Neural progenitor cell (in vitro differentiated cells): ENCODE data around the gene QPCT. TPM values are rescaled to one million over a fixed set of nuclear protein-coding genes. Genes with fewer than 3 reads are reported as not detected.

Experiments used
- DNase-seq: peaks from one replicate; pipeline ENCODE4 v3.0.0-alpha.2; 2016; ENCODE audit warnings: low spot score
- H2AFZ ChIP-seq: fragments of 200-600 bp; sonication (generic); replicated peaks from 2 replicates; pipeline ENCODE4 v1.6.1; 2016; ENCODE audit warnings: antibody characterized with exemption
- H3F3A ChIP-seq: fragments of 200-600 bp; sonication (generic); 2 replicates; pipeline ENCODE4 v1.6.1; 2016; ENCODE audit warnings: antibody characterized with exemption, low read depth
- H3K27ac ChIP-seq: fragments of 200-600 bp; sonication (generic); 2 replicates; pipeline ENCODE4 v1.5.1; 2016; ENCODE audit warnings: mild to moderate bottlenecking
- H3K27me3 ChIP-seq: fragments of 200-600 bp; sonication (generic); 2 replicates; pipeline ENCODE4 v1.6.1; 2016; ENCODE audit warnings: mild to moderate bottlenecking, moderate library complexity
- H3K36me3 ChIP-seq: fragments of 200-600 bp; sonication (generic); 2 replicates; pipeline ENCODE4 v1.5.1; 2016
- H3K4me1 ChIP-seq: fragments of 200-600 bp; sonication (generic); 2 replicates; pipeline ENCODE4 v1.6.1; 2016; ENCODE audit warnings: mixed run types
- H3K4me2 ChIP-seq: fragments of 200-600 bp; sonication (generic); 2 replicates; pipeline ENCODE4 v1.6.1; 2016
- H3K4me3 ChIP-seq: fragments of 200-600 bp; sonication (generic); 2 replicates; pipeline ENCODE4 v1.5.1; 2016
- H3K79me2 ChIP-seq: fragments of 200-600 bp; sonication (generic); 2 replicates; pipeline ENCODE4 v1.6.1; 2016; ENCODE audit warnings: low read depth
- H3K9ac ChIP-seq: fragments of 200-600 bp; sonication (generic); 2 replicates; pipeline ENCODE4 v1.6.1; 2016
- H3K9me3 ChIP-seq: fragments of 200-600 bp; sonication (generic); 2 replicates; pipeline ENCODE4 v1.5.1; 2016; ENCODE audit warnings: low read depth
- H4K20me1 ChIP-seq: fragments of 200-600 bp; sonication (generic); 2 replicates; pipeline ENCODE4 v1.6.1; 2016; ENCODE audit warnings: low read depth
- H3K27ac Mint-ChIP-seq: 3 replicates; pipeline ENCODE4 v1.8.0; 2021; ENCODE audit warnings: mixed read lengths
- H3K27me3 Mint-ChIP-seq: 2 replicates; pipeline ENCODE4 v1.8.0; 2022; ENCODE audit warnings: low read depth, mild to moderate bottlenecking, inconsistent platforms, moderate library complexity, mixed read lengths; ENCODE audit not compliant: insufficient read depth
- H3K36me3 Mint-ChIP-seq: 3 replicates; pipeline ENCODE4 v1.8.0; 2021; ENCODE audit warnings: mixed read lengths
- H3K4me1 Mint-ChIP-seq: 3 replicates; pipeline ENCODE4 v1.8.0; 2021; ENCODE audit warnings: mixed read lengths
- H3K4me3 Mint-ChIP-seq: 3 replicates; pipeline ENCODE4 v1.8.0; 2021; ENCODE audit warnings: mild to moderate bottlenecking, moderate library complexity, mixed read lengths
- H3K9me3 Mint-ChIP-seq: 3 replicates; pipeline ENCODE4 v1.8.0; 2020; ENCODE audit warnings: mixed read lengths
- CTCF ChIP-seq: fragments of 200-600 bp; sonication (generic); IDR thresholded peaks from 2 replicates; pipeline ENCODE4 v1.5.1; 2017; ENCODE audit warnings: antibody characterized with exemption, mild to moderate bottlenecking
- EZH2 ChIP-seq: fragments of 200-600 bp; sonication (generic); IDR thresholded peaks from 2 replicates; pipeline ENCODE4 v1.6.1; 2017; ENCODE audit warnings: antibody characterized with exemption, mild to moderate bottlenecking, moderate library complexity
- EZH2phosphoT487 ChIP-seq: fragments of 200-600 bp; sonication (generic); IDR thresholded peaks from 2 replicates; pipeline ENCODE4 v1.6.1; 2017; ENCODE audit warnings: antibody characterized with exemption
- total RNA-seq: library from RNA; depleted of rRNA; stranded (reverse); fragments of >200 nt; gene quantifications from 2 replicates; pipeline ENCODE4 v1.2.3, GENCODE V29; 2015; ENCODE audit warnings: low replicate concordance

QPCT gene
- total RNA-seq, 1 donor from 2014 or later = not detected

- no peak overlapping the region for H3K27ac ChIP-seq
- peaks cover 12% of the 10 kb centered on the region for H3K4me1 ChIP-seq
- H3K36me3 Mint-ChIP-seq = no peaks in the 10 kb centered on the region
- no peak overlapping the region for H3K9ac ChIP-seq
- H3K27ac Mint-ChIP-seq = no peak overlapping the region
- DNase-seq = no peak
- no peaks in the 10 kb centered on the region for H3K36me3 ChIP-seq
- H3K9me3 ChIP-seq = no peaks in the 10 kb centered on the region
- no peaks in the 10 kb centered on the region for H3K27me3 ChIP-seq
- H3K4me3 ChIP-seq = no peak overlapping the region
- peaks cover 2% of the 10 kb centered on the region for H3K9me3 Mint-ChIP-seq
- H4K20me1 ChIP-seq = no peaks in the 10 kb centered on the region
- H3K4me2 ChIP-seq = no peak overlapping the region
- peaks cover 2% of the 10 kb centered on the region for H3K27me3 Mint-ChIP-seq
- no peak for TF ChIP-seq CTCF
- TF ChIP-seq EZH2 = no peak
- TF ChIP-seq EZH2phosphoT487 = no peak
- H3K4me3 Mint-ChIP-seq = no peak overlapping the region
- H2AFZ ChIP-seq = no peak overlapping the region
- H3K79me2 ChIP-seq = no peaks in the 10 kb centered on the region
- no peaks in the 10 kb centered on the region for H3K4me1 Mint-ChIP-seq
- peaks cover 1% of the 10 kb centered on the region for H3F3A ChIP-seq
Observed at GRCh38 chr2:37355735-37356134, 11.3 kb downstream of the QPCT start.

- Histone ChIP-seq H4K20me1 (no peaks in the 10 kb centered on the region), H3K27ac (no peak overlapping the region), H2AFZ (peak overlapping the region; percentile 74), H3K27me3 (no peaks in the 10 kb centered on the region), H3K9me3 (no peaks in the 10 kb centered on the region), H3K79me2 (no peaks in the 10 kb centered on the region), H3F3A (no peaks in the 10 kb centered on the region), H3K4me2 (no peak overlapping the region), H3K4me3 (no peak overlapping the region), H3K9ac (no peak overlapping the region), H3K4me1 (peaks cover 11% of the 10 kb centered on the region), H3K36me3 (no peaks in the 10 kb centered on the region)
- no peak overlapping the region for H3K27ac Mint-ChIP-seq
- no peaks in the 10 kb centered on the region for H3K36me3 Mint-ChIP-seq
- no peak overlapping the region for H3K4me3 Mint-ChIP-seq
- H3K9me3 Mint-ChIP-seq = peaks cover 2% of the 10 kb centered on the region
- TF ChIP-seq EZH2phosphoT487 (no peak), EZH2 (no peak), CTCF (no peak)
- H3K27me3 Mint-ChIP-seq = peaks cover 2% of the 10 kb centered on the region
- H3K4me1 Mint-ChIP-seq = no peaks in the 10 kb centered on the region
- DNase-seq = no peak
Observed at GRCh38 chr2:37356299-37356698, 11.9 kb downstream of the QPCT start.

GRCh38 chr2:37357069-37357468 is 12.6 kb downstream of the QPCT start:
- no peak overlapping the region for H3K4me2 ChIP-seq
- Mint-ChIP-seq H3K27me3 (peaks cover 2% of the 10 kb centered on the region), H3K9me3 (peaks cover 2% of the 10 kb centered on the region), H3K27ac (no peak overlapping the region), H3K4me1 (no peaks in the 10 kb centered on the region), H3K4me3 (no peak overlapping the region), H3K36me3 (no peaks in the 10 kb centered on the region)
- no peak overlapping the region for H3K4me3 ChIP-seq
- no peaks in the 10 kb centered on the region for H3K27me3 ChIP-seq
- H2AFZ ChIP-seq = no peak overlapping the region
- no peaks in the 10 kb centered on the region for H3K36me3 ChIP-seq
- H3K9me3 ChIP-seq = no peaks in the 10 kb centered on the region
- peaks cover 11% of the 10 kb centered on the region for H3K4me1 ChIP-seq
- no peaks in the 10 kb centered on the region for H3F3A ChIP-seq
- no peaks in the 10 kb centered on the region for H3K79me2 ChIP-seq
- H3K9ac ChIP-seq = no peak overlapping the region
- no peaks in the 10 kb centered on the region for H4K20me1 ChIP-seq
- no peak for DNase-seq
- no peak overlapping the region for H3K27ac ChIP-seq
- no peak for TF ChIP-seq CTCF
- TF ChIP-seq EZH2phosphoT487 = no peak
- TF ChIP-seq EZH2 = no peak
